GM19328 (cell line): Measurements from ENCODE around the gene JADE2.

Experiments used
- ATAC-seq: cut with Tn5 transposase; IDR thresholded peaks from one replicate; pipeline ENCODE4 v1.9.1; 2021; ENCODE audit warnings: mild to moderate bottlenecking, moderate library complexity; ENCODE audit not compliant: unreplicated experiment

Gene JADE2

DNA sequence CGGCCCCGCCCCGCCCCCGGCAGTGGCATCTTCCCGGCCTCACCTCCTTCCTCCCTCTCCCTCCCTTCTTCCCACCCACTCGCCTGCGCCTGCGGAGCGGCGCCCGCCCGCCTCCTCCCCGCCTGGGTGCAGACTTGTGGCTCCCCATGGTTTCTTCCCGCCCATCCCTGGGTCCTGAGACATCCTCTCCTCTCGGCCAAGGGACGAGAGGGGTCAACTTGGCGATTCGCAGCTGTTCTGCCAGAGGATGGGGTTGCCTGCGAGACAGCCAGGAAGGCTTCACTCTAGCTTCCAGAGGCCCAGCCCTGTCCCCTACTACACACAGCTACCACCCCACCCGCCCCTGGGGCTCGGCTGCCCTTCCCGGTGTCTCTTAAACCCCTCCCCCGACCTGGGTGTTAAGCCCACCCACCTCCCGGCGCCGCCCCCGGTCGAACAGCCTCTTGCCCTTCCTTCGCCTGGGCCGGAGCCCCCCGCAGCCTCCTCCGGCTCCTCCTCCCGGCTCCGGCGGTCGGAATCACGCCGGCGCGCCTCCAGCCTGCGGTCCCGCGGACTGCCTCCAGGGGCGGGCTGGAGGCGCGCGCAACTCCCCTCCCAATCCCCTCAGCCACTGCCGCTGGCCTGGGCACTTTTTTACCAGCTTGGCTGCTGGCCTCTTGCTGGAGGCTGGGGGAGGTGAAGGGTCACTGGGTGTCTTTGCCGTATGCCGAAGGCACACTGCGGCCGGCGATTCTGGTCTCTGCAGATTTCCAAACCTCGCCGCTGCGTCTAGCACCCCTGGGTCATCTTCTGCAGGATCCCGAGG, 1.9 kb downstream of the JADE2 start:
- ATAC-seq = peak; percentile 38

DNA sequence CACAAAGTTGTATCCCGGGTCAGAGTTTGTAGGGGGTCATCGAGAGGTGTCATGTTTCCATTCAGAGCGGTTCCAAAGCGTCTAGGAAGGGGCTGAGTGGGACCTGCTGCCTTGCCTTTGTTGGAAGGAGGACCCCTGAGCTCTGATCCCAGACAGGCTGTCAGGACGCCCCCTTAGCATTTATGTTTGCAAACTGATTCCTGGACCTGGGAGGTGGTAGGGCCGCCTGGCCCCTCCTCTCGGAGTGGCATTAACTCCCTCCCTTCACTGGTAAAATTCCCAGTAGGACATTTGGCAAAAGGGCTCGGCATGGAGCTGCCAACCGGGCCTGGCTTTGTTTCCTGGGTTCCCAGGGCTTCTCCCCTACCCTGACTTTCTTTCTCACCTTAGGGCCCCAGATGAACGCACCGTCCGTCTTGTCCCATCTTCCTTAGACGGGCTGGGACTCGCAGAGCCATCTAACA, 2.5 kb downstream of the JADE2 start:
- ATAC-seq = no peak

DNA sequence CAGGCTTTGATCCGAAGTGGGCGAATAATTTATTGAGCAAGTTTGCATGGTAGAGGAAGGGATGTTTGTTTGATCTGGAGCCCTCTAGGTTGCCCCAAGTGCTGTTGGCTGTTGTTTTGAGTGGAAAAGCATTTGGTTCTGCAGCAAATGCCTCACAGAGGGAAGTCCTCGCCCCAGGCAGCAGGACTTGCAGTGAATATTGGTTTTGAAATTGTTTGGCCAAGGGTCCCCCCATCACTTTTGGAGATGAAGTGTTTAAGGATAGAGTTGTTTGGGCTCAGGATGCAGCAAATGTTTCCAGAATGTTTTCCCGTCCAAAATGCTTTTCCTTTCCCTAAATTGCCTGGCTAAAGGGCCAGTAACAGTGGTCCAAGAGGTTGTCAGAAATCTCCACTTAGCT, 3.1 kb downstream of the JADE2 start:
- ATAC-seq = no peak

DNA sequence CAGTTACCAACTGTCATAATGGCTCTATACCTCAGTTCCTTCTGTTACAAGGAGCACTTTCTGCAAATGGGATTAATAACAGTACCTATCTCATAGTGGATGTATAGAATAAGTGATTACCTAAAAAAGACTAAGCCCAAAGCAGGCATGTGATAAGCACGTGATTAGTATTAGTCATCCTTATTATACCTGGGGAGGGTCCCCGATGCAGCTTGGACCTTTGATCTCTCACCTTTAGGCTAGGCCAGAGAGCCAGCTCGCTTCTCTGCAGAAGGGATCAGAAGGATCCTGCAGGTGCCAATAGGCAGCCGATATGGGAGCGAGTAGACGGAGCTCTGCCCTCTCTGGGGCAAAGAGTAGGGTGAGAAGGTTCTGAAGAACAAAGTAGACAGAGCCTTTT, 4.0 kb downstream of the JADE2 start:
- no peak for ATAC-seq

DNA sequence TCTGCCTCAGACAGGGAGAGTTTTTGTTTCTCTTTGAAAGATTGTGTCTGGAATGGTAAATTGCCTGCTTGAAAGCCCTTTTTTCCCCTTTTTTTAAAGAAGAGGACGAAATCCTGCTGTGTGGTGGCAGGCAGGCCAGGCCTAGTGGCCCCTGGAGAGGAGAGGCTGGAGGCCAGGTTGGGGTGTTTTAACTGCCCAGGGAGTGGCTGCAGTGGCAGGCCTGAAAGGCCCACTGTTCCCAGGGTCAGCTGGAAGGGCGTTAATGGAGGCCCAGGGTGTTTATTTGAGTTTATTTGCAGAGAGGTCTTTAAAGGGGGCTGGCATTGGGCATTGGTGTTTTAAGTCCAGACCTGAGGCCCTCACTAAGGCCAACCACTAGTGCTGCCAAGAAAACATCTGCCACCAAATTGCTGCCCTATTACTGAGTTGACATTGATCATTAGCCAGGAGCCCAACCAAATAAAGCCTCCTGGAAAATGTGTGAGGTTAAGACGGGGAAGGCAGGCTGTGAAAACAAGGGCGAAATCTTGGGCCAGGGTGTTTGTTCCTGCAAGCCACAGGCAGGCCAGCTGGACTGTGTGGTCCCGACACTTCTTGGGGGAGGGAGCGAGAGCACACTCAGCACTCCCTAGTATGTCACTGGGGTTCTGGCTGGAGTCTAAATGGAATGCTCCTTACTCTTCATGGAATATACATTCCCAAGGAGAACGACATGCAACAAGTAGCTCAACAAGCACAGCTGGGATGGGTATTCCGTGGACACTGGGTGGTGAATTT, 5.0 kb downstream of the JADE2 start:
- no peak for ATAC-seq

DNA sequence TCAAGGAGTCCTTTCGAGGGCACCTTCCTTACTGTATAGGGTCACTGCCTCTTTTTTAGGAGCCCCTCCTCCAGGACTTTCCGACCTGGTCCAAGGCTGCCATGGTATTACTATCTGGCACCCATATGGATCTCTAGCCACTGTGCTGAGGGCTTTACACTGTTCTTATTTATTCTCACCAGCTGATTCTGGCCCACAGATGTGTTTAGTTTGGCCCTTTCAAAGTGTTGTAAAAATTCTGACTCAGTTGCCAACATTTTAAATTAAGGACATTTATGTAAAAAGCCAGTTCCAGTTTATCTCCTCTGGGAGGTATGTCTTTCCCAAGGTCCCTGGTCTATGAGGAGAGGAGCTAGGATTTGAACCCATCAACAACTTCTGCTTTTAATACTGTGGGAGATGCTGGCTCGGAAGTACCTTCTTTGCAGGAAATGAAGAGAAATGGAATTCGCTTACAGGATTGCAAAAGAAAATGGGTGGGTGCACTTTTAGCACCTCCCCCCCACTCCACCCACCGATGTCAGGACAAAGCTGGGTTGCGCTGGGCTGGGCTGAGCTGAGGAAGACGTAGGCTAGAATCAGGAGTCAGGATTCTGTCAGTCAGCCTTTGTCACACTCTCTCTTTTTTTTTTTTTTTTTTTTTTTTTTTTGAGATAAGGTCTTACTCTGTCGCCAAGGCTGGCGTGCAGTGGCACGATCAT, 7.8 kb downstream of the JADE2 start:
- no peak for ATAC-seq

DNA sequence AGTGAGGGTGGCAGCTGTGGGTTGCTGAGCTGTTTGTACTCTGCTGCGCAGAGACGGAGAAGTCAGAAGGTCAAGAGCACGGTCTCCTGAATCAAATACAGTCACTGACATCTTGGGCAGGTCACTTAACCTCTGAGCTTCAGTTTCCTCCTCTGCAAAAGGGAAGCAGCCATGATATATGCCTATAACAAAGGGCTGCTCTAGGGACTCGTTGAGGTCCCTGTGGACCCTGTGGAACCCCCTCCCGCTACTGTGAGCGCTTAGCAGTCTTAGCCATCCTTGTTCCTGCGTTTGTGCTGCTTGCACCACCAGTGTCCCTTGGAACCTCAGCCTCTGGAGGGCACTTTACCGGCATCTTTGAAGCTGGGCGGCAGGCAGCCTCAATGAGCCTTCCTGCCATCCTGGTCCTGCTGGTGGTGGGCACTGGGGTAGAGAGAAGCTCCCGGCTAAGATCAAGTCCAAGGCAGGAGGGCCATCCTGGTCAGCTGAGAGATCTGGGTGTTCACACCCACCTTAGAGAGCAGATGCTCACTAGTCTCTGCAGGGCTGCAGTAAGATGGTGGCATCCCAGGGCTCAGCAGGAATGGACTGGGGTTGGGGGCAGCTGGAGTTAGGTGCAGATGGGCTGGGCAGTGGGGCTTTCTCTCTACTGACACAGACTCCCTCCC, 8.7 kb downstream of the JADE2 start:
- no peak for ATAC-seq

DNA sequence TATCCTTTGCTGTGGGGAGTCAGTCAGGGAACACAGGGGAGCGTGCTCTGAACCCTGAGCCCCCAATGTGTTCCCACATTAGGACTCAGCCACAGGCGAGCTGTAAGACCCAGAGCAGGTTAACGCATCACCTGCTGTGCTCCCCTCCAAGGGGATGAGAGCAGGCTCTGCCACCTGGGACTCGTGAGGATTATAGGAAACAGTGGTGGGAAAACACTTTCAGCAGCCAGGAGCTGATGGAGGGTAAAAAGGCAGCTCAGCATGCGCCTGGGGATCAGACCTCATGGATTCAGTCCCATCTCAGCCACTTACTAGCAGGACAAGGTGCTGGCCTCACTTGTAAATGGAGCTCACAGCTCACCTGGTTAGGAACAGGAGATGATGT, 9.2 kb downstream of the JADE2 start:
- no peak for ATAC-seq

DNA sequence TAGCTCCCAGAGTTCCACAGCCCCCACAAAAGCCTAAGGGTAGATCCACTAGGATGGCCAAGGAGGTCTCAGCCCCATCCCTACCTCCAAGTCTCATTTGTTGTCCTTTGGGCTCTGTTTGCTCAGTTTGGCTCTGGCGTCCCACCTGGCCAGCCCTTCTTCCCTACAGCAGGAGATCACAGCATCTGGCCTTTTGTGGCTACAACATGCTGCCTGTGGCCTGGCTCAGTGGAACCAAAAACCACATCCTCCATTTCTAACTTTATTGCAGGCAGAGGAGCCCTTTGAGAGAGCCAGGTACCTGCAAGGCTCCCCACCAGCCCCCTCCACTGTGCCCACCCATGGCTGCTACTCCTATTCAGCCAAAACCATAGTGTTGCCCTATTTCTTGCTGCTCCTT, 11.4 kb downstream of the JADE2 start:
- no peak for ATAC-seq

DNA sequence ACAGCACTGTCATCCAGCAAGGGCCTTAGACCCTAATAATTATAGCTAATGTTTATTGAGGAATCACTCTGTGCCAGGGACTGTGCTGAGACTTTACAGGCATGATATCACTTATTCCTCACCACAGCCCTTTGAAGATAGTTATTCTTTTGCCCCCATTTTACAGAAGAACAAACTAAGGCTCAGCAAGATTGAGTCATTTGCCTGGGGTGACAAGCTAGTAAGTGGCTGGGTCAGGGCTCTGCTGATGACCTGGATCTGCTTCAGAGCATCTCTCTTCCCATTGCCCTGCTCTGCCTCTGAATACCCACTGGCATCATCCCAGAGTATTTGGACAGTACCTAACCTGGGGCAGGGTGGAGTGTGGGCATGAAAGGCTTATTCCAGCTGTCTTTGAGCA, 11.8 kb downstream of the JADE2 start:
- no peak for ATAC-seq

DNA sequence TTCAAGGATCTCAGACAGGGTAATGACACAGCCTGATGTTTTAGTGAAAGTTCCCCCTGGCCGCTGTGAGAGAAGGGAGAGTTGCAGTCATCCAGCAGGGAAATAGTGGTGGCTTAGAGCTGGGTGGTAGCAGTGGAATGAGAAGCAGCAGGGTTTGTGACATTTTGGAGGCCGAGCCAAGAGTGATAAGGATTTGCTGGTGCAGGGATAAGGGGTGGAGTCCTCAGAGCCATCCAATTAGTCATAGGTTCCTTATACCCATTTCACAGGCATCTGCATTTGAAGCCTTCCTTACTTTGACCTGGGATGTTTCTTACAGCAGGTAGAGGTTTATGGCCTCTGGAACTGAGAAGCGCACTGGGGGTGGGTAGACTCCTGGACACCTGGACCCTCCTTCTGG, 12.8 kb downstream of the JADE2 start:
- ATAC-seq = no peak

DNA sequence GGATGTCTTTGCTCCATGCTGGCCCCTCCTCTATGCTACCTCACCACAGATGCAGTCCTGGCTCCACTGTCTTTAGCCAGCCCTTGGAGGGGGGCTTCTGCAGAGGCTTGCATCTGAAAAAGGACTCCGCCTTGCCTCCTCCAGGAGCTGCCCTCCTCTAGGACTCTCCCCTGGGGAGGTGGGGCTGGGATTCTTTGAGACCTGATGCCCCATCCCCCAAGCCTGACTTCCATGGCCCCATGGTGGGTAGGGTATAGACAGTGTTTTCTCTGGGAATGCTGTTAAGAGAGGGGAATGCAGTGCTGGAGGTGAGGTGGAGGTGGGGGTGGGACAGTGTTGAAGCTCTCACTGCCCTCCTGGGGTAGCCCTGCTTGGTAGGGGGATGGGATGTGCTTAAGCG, 14.3 kb downstream of the JADE2 start:
- ATAC-seq = no peak

DNA sequence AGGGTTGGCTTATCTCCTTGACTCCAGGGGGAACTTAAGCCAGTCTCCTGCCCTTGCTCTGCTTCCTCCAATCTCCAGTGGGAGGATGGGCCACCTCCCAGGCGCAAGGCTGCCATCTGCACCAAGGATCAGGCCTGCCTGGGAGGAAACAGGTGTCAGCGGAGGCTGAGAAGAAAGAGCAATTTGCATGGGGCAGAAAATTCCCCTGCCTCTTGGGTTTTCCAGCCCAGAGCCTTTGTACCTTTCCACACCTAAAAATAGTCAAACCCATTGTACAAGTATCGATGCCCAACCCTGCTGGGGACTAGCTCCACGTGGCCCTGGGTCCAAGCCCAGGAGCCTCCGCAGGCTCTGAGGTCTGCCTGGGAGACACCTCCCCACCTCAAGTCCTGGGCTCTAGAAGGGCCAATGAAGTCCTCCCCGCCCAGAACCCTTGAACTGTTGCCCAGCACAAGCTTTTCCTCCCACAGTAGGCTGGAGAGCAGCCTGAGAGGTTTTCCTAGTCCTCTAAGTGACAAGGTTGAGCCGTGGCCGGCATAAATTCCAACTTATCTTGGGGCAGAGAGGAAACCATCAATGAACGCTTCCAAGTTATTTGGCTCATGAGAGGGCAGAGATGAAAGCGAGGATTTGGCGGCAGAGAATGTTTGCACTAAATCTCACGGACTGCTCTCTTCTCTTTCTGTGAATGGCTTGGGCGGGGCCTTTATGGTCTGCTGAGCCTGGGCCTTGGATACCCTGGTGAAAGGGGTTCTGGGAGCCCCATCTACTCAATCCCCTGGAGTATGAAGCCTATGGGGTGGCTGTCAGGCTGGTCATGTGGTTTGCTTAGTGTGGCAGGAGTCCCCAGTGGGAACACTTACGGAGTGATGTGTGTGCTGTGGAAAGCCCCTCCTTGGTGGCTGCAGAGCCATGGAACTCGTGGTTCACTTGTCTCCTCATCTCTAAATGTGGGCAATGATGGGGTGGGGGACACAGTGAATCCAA, 15.6 kb downstream of the JADE2 start:
- no peak for ATAC-seq

DNA sequence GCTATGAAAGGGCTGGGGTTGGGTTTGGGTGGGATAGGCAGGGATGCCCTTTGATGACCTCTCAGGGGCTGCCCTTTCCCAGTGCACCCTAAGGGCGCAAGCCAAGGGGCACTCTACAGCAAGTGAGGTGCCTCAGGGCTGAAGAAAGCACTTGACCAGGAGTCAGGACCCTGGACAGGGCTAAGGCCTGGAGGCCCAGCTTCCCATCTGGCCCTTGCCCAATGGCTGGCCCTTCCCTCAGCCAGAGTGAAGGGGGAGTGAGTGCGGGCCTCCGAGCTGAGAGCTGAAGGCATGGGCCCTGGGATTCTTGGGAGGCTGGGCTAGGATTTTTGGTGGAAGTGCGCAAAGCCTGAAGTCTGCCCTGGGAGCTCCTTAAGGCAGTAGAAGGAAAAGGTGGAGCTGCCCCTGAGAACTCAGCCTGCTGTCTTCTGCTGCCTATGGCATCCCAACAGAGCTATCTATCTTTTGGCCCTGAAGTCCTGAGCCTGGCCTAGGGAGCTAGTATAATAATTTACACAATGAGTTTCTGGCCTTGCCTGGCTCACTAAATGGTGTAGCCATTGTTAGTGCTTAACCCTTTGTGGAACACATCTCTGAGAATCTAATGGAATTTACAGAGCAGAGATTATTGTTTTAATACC, 16.4 kb downstream of the JADE2 start:
- ATAC-seq = no peak

DNA sequence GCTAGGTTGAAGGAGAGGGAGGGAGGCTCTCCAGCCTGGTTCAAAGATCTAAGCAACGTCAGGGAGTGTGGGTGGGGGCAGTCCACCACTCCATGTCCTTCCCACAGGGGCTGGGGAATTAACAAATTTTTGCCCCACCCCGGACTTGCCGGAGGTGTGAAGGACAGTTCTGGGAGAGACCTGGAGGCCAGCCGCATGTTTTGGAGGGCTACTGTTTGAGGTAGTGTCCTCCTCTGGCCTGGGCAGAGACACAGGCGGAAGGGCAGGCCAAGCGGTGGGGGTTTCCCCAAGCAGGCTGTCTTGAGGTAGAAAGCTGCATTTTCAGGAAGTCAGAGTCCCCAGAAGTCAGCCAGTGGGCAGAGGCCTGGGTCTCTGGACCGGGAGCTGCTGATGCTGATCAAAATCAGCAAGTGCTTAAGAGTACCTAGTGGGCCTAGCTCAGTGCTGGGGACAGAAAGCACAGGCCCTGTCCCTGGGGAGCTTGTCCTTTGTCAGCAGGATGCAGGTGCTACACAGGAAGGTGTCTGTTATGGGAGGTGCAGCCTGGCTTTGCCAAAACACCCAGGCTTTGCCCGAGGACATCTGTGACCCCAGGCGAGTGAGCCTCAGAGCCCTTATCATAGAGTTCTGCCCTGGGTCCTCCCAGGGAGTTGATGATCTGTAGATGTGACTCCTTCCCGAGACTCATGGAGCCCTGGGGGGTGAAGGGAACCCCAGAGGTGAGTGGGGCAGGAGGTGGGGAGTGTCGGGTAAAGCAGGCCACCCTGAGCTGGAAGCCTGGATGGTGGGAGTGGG, 18.5 kb downstream of the JADE2 start:
- ATAC-seq = peak; percentile 38

DNA sequence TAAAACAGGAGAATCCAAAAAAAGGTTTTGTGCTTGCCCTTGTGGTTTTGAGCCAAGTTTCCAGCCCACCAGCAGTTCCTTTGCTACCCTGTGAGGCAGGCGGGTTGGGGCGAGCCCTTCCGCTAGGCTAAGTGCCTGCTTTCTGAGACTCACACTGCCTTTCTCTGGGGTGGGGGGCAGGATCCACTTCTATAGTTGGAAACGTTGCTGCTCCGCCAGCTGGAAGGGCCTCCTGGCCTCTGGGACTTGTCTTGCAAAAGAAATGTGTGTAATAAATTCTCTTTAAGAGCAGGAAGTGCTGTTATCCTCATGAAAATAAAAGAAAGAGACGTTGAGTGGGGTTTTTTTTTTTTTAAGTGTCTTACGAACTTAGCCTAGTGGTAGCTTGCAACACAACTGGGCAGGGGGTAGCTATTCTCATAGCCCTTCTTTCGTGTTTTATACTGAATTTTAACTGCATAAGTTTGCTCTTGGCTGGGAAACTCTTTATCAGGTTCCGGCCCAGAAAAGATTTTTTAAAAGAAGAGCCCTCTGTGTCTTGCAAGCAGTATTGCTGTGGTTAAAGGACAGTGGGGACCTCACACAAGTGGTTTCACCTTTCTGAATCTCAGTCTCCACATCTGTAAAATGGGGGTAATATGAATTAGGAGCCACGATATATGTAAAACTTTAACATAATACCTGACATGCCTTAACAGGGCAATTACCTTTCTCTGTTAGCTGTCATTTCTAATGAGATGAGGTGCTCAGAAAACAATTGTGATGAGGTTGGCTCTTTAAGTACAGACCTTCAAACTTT, 19.8 kb downstream of the JADE2 start:
- ATAC-seq = no peak

DNA sequence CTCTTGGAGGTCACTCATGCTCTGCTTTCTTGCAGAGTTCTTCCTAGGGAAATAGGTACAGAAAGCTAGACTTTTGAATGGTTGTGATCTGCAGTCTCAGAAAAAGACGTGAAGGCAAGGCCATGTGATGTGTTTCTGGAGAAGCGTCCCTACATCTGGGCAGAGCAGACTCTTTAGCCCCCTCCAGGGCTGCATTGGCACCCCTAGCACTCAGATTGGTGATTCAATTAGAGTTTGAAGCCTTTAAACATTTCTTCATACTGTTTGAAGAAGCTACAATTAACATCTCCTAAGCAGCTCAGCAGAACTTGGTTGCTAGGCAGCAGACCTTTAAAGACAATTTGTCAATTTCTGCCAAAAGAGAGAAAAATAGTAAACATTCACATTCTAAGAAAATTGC, 21.6 kb downstream of the JADE2 start:
- ATAC-seq = no peak

DNA sequence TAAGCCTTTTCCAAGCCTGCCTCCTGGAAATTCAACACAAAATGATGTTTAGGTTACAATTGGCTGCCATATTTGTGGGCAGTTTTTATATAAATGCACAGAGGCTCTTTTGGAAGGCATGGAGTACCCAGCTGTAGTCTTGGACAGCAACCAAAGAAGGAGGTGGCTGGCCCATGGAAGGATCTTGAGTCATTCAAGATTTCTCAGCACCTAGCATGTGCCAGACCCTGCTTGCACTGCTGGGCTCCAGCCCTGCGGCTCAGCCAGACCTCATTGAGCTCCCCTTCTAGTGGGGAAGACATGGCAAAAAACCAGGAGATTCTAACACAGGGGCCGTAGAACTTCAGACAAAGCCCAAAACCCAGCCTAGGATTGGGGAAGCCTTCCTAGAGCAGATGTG, 22.1 kb downstream of the JADE2 start:
- no peak for ATAC-seq
